ENCODE results near the gene ATF6B.
A peak's percentile ranks its signal among the peaks of the same experiment; 100 is the strongest.

ATF6B gene

DNA sequence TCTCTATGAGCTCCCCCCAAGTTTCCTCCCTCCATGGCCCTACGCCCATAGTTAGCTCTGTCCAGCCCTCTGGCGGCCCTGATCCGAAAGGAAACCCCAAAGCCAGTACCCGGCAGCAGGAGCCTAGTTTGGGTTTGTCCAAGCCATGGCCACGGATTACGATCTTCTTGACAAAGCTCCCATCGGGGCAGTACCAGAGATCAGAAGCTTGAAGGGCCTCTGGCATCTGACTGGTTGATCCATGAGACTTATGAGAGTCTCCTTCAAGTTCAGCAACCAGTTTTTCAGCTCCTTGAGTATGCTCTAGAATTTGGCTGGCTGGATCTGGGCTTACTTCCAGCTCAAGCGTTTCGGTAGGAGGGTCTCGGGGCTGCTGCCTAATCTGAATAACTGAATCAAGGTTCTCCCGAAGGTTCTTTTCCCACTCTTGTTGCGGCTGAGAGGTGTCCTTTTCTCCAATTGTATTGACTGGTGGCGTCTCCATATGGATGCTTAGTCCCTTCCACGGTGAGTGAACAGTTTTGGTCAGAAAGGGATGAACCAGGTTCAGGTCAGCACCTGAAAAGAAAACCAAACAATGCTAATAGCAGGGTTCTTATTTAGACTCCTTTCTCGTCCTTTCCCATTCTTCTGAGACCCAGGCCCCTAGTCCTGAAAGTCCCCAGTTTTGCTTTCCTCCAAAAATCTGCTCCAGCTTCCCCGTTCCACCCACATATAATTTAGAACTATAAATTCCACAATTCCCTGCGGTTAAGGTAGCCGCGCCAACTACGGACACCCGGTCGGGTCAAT lies 1.4 kb upstream of the ATF6B start:
- DNase-seq = no peak

DNA sequence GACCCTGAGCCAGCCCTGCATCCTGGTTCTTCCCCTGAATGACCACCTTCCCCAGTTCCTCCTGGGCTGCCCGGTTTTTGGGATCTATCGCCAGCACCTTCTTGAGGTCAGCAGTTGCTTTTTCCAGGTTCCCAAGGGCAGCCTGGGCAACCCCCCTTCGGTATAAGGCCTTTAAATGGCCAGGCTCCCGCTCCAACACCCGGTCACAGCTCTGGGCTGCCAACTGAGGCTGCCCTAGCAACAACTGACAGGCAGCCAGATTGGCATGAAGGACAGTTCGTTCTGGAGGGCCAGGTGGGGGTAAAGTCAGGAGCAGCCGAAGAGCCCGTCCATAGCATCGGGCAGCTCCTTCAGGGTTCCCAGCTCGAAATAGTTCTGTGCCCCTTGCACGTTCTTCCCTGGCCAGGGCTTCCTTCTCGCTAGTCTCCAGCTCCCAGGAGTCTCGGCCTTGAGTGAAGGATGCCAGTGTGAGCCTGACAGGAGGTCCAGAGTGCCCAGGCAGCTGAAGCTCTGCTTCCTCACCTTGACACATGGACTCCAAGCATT lies 778 bp upstream of the ATF6B start:
- DNase-seq = no peak

DNA sequence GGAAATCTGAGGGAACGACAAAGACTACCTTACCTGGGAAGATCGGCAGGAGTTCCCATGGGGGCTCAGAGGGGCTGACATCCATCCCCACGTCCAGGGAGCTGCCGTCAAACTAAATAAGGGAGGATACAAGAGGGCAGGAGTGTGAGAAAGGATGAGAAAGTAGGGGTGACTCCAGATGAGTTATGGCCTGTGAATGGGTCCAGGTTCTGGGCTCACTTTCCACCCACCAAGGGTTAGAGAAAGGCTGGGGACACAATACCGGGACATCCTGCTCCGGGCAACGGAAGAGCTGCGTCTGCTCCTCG lies 683 bp downstream of the ATF6B start:
- no peak for DNase-seq

DNA sequence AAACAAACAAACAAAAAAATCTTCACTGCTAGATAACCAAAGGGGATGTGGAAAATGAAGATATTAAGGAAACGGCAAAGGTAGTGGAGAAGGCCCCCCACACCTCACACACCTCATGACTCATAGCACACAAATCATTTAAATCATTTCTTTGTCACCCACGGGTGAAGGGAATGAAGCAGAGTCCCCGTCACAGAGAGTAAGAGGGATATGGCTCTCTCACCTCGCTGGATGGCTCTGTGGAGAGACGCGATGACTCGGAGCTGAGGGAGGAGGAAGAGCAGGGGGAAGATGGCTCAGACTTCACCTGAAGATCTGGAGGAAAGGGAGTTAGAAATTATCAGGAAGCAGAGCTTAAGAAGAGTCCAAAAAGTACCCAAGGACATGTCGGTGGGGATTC lies 1.2 kb downstream of the ATF6B start:
- DNase-seq = no peak

DNA sequence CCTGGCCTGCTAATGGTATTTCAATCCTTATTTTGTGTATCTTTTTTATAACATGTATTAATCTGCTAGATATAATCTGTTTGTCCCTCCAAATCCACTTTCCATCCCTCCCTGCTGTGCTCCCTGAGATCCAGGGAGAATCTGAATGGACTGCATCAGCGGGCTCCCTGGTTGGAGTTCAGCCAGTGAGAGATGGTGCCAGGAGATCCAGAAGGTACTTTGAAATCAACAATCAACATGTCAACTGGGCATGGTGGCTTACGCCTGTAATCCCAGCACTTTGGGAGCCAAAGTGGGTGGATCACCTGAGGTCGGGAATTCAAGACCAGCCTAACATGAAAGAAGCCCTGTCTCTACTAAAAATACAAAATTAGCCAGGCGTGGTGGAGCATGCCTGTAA lies 4.4 kb downstream of the ATF6B start:
- DNase-seq = no peak

DNA sequence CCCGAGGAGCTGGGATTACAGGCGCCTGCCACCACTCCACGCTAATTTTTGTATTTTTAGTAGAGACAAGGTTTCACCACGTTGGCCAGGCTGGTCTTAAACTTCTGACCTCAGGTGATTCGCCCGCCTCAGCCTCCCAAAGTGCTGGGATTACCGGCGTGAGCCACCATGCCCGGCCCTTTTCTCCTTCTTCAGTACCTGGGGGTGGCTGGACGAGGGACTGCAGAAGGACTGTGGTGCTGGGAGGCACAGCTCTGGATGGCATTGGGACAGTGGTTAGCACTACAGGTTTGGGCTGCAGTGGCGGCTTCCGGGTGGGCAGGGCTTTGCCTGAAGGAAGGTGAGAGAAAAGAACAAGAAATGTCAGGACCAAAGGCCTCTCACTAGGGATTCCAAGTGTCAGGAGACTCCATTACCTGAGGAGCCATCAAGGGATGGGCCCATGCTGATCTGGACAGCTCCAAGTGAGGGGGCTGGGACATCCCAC lies 7.4 kb downstream of the ATF6B start:
- no peak for DNase-seq

DNA sequence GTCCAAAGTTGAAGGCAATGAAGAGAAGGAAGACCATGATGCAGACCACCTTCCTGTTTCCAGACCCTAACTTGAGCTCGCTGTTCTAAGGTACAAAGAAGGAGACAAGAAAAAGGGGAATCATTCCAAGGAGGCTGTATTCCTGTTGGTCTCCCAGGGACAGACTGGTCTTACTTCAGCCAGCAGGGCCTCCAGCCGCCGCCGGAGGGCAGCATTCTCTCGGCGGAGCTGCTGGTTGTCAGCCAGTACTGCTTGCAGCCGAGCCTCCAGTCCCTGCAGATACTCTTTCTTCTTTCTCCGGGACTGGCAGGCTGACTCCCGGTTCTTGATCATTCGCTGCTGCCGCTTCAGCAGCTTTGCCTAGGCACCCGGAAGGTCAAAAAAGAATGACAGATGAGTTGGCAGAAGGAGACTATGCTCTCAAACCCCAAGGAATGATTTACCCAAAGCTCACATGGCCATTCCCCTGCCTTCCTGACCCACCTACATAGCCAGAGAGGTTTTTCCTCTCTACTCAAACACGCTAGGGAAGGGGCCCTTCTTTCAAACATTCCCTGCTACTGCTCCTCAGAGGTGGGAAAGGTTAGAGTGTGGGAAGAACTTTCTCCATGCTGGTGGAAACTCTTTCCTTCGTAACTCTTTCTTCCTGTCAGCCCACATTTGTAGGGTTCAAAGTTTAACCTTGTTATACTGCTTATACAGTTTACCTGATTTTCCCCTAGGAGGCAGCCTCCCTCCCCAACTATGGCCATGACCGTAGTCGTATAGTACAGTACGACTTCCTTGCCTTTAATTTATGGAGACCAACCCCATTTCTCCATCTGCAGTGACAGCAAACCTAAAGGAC lies 9.0 kb downstream of the ATF6B start:
- DNase-seq = peak in 1 of 2 experiments; percentile 71

DNA sequence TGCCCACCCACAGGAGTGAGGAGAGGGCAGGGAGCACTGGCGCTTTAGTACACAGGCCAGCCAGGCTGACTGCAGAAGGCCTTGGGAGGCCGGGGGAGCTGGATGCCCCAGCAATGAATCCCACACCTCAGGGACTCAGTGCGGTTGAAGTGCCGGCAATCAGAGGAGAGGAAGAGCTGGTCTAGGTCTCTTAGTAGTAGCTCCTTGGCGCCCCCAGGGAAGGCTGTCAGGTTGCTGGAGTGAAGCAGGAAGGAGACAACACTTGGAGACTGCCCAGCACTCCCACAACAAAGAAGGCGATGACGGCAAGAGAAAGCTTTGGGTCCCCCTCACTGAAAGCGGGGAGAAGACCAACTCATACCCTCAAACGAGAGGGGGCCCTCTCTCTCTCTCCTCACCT lies 10.6 kb downstream of the ATF6B start:
- DNase-seq = no peak

DNA sequence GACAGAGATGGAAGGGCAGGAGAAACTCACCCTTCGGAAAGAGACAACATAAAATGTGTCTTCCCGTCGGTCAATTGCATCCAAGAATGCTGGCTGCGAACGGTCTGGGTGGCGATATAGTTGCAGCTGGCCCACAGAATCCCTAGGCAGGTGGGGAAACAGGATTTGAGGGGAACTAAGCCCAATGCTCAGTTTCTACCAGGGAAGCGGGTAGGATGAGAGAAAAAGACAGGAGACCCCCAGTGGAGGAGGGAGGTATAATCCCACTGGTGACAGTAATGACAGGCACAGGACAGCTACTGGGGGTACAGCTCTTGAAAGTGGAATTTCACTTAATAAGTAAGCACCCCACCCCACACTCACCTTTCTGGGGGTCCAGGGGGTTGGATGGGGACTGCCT lies 11.4 kb downstream of the ATF6B start:
- DNase-seq = no peak

DNA sequence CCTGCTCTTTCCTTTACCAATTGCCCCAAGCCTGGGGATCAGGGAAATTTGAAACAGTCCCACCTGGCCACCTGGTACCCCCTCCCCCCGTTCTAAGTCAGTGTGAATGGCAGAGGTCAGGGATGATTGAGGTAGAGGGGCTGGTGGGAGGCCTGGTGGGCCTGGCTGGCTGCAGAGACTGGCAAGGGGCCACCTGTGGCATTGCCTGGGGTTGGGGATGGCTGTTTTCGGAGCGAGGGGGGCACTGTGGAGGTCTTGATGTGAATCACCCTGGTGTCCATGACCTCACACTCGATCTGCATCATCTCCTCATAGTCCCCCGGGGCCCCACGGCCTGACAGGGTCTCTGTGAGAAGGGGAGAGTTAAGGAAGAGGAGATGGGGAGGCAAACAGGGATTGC lies 12.4 kb downstream of the ATF6B start:
- DNase-seq = no peak

DNA sequence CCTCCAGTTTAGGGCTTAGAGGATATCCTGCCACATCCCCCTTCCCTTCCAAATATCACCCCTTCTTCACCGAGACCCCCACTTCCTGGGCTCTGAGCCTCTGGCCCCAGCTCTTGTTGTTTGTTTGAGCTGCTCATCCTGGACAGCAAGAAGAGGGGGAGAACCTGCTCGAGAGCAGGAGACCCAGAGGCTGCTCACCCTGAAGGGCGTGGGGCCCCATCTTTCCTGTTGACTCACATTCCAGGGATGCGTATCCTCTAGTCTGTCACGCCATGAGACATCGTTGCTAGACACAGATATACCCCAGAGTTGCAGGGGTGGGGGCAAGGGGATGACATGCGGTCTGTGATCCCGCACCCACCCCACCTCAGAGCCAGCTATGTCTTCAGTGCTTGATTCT lies 13.2 kb downstream of the ATF6B start:
- no peak for DNase-seq

DNA sequence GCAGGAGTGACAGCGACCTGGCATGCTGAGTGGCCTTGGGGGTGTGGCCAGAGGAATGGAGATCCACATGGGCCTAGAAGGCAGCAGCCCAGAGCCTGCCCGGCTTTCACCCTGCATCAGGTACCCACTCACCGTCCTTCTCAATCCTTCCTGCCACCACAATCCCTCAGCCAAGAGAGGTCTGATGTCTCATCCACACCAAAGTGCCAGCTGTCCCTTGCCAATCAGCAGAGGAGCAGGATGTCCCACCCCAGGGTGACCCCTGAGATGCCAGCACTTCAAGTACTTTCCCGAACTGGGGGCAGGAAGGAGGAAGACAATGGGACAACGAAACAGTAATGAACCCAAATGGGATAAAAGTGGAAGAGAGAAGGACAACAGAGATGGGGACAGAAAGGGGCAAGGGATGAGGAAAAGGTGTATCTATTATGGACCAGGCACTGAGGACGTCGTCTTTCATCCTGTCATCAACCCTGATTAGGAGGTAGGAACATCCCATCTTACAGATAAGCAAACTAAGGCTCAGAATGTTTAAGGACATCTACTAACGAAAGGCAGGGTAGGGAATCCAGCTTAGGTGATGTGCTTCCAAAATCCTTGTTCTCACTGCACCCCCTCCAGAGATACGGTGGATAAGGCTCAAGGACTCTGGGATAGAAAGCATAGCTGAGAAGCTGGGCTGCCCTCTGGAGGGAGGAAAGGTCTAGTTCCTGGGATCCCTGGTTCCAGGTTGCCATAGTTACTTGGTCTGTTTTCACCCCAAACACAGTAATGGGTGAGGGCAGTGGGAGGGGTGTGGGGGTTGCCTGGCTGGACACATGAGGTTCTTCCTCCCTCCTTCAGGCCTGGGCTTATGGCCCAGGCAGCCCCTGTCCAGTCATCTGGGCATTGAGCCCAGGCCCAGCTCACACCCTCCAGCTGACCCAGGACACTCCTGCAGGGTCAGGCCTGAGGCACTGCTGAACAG lies 14.4 kb downstream of the ATF6B start:
- no peak for DNase-seq

DNA sequence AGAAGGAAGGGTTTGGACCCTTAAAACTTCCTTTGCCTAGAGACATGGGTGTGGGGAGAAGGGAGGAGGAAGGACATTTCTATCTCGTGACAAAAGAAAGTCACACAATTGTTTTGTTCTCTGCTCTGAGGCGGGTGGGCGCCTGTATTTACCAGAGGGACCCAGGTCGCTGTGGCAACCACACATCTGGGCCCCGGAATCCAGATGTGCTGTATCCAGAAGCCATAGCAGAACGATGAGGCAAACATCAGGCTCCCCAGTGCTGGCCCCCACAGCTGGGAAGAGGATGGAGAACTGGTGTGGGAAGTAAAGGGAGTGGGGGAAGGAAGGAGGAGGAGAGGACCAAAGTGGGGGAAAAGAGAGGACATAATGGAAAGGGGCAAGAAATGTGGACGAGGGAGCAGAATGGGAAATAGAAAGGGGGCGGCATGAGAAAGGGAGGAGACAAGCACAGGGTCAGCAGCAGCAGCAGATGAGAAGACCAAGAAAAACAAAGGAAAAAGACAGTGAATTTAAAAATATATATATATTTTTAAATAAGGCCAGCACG lies 15.5 kb downstream of the ATF6B start:
- no peak for DNase-seq

DNA sequence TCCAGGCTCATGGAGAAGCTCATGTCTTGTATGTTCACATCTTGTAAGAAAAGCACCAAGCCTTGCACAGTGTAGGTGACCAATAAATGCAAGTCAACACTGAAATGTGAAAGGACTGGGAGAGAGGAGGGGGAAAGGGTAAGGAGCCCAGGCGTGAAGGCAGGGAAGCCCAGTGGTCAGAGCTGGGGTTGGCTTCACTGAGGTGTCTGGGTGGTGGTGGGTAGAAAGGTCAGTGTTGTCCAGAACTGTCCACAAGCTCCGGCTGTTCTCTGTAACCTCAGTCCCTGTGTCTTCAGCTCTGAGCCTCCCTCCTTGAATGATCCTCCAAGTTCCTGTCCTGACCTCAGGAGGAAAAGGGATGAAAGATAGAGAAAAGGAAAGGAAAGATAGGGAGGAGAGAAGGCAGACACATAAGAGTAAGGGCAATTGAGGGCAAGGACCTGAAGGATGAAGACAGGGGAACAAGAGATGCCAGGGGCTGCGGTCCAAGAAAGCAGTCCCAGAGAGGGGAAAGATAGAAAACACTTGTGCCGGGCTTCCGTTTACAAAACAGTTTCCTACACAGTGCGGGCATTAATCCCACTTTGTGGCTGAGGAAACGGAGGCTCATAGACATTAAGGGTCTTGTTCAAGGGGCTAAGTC lies 16.5 kb downstream of the ATF6B start:
- DNase-seq = no peak

DNA sequence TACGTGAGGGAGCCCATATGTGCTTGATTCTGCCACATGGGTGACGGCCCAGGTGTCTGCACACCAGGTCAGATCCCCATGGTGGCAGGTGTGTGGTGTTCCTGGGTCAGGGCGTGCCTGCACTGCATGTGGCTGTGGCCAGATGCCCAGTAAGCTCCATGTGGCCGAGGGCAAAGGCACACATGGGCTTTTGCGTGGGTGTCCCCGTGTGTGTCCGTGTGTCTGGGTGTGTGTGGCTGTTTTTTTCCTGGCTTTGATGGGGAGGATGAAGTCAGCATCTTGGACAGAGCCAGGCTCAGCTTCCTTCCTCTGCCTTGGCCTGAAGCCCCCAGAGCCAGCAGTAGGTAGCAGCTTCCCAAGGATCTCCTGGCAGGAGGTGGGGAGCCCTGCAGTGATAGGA lies 17.4 kb downstream of the ATF6B start:
- no peak for DNase-seq

DNA sequence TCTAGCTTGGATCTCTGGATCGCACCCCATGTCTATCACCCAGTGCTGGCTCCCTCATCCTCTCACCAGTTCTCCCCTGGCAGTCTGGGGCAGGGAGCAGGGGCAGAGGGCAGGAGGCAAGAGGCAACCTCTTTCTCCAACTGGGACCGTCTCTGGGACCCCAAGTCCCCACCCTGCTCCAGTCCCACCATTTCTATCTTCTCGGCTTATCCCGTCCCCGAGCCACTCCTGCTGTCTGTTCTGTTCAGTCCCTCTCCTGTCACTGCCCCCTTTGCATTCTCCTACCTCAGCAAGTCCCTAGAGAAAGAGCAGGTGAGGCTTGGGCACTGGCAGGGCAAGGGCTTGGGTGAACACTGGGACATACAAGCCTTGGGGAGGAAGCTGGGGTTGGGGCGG lies 18.3 kb downstream of the ATF6B start:
- no peak for DNase-seq

DNA sequence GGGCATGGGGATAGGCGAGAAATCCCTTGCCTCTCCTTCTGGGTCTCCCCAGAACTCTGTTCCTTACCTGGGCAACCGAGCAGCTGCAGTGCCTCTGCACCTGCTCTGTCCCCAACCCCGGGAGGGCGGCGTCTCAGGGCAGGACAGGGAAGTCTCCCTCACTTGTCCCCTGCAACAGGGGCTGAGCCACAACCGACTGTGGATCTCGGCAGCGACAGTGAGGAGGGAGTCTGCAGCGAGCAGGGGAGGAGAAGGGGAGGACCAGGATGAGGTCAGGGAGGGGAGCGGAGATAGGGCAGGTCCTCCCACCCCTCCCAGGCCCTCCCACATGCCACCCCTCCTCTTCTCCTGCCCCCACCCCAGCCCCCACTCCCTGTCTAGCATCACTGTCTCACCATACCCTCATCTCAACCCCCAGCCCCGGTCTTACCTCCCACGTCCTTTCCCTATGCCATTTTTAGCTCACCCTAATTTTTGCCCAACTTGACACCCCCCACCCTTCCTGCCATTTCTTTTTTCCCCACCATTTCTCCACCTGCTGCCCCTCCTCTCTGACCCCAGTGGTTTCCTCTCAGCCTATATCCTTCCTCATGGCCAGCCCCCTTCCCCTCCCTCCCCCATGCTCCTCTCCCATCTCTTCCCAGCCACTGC lies 18.8 kb downstream of the ATF6B start, which contains the start of gene TNXB:
Gene TNXB, minus strand, starts transcription at position 225 of the 651 bp plus-strand sequence. CDS start 11,140 bp downstream, outside the sequence.
- DNase-seq = no peak

DNA sequence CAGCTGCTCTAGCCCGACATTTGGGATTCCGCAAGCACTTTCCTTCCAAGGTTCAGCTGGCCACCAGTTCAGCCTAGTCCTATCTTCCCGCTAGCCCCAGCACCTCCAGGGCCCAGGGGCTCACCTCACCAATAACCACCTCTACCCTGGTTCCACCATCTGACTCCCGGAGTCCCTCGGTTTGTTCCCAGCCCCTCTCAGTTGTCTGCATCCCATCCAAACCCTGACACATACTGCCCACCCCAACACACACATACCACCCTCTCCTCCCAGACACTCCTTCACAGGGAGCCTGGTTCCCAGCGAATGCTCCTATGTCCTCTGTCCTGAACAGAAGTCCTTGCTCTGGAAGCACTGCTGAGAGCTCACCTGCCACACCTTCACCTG lies 19.3 kb downstream of the ATF6B start:
- DNase-seq = no peak

DNA sequence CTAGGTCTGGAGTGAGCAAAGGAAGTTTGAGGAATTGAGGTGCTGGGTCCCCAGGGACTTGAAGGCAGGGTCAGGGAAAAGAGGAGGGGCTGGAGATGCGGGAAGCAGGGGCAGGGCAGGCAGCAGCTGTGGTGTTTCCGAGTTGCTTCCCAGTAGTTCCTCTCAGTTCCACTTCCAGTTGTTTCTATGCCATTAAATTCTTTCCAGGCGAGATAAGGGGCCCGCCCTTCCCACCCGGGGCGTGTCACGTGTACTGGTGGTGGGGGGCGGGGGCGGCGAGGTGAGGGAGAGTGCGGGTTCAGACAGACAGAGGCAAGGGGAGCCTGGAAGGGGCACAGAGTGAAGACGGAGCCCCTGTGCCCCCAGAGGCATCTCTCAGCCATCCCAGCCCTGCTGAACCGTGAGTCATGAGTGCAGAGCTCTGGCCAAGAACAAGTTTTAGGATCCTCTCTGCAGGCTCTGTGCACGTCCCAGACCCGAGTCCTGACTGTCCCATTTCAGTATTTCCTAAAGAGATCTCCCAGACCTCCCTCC lies 19.9 kb downstream of the ATF6B start:
- DNase-seq = no peak

DNA sequence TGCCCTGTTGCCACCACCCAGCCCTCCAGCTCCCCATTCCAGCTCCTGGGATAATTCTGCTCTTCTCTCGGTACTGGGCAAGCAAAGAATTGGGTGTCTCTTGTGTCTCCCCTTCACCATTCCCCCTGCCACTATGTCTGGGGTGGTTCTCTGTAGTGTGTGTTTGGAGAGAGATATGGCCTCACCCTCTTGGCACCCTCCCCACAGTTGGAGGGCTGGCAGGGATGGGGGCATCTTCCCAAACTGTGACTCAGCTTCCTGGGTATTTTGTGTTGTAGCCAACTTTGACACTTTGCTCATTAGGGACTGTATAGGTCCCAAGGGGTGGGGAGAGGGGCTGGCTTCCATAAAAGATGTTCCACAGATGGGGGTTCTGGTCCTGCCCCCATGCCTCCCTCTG lies 20.6 kb downstream of the ATF6B start:
- DNase-seq = no peak

DNA sequence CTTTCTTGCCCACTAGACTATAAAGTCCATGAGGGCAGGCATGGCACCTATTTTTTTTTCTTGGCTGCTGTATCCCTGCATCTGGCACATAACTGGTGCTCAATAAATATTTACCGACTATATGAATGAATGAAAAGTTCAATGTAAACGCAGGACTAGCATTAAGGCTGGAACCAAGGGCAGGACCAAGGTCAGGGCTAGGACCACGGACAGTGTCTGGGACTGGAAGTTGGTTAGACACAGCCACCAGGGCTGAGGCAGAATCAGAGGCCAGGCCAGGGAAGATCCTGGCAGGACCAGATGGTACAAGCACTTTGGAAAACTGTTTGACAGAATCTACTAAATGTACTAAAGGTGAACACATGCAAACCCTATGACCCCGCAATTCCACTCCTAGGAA lies 22.6 kb downstream of the ATF6B start:
- no peak for DNase-seq

Data from cerebellar nuclear complex (tissue), 1 donor.